CD4-positive, alpha-beta T cell treated with Interleukin-6 at 100 ng/mL for 8 hours (primary cell): Measurements from ENCODE around the gene FIG4.
"Not testable (repeated sequence)": the region's sequence is repeated elsewhere in the genome, so short reads cannot be mapped to it uniquely, and the experiment has no call there.

ENCODE experiments used
- DNase-seq: peaks from one replicate; pipeline ENCODE4 v3.0.0-alpha.2; 2020; ENCODE audit warnings: mixed read lengths, low spot score

The FIG4 gene

DNA sequence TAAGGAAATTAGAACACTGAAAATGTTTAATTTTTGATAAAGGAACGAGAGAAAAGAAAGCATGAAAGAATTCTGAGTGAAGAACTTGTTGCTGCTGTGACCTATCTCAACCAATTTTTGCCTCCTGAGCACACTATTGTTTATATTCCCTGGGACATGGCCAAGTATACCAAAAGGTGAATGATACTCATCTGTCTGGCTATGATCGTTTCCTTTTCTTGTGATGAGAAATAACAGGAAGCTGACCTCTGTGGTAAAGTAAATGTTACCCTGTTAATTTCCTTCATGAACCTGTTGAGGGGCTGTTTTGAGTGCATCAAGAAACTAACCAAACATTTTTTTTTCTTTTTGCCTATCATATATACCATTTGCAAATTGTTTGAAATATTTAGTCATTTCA is 69.1 kb downstream of the FIG4 start:
- DNase-seq = no peak

DNA sequence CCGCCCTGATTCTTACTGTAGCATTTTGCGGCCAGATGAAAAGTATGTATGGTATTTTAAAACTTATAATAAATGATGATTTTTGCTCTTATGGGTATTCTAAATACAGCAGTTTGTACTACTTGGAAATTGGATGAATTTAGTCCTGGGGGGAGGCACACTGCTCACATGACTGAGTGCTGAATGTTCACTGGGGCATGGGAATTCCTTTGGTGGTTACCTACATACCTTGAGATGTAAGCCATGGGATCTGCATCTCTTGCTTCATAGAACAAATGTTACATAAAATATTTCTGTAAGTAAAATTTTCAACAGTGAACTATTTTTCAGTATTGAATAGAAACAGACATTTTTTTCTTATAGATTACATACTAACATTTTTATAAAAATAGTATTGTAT is 71.1 kb downstream of the FIG4 start:
- no peak for DNase-seq

DNA sequence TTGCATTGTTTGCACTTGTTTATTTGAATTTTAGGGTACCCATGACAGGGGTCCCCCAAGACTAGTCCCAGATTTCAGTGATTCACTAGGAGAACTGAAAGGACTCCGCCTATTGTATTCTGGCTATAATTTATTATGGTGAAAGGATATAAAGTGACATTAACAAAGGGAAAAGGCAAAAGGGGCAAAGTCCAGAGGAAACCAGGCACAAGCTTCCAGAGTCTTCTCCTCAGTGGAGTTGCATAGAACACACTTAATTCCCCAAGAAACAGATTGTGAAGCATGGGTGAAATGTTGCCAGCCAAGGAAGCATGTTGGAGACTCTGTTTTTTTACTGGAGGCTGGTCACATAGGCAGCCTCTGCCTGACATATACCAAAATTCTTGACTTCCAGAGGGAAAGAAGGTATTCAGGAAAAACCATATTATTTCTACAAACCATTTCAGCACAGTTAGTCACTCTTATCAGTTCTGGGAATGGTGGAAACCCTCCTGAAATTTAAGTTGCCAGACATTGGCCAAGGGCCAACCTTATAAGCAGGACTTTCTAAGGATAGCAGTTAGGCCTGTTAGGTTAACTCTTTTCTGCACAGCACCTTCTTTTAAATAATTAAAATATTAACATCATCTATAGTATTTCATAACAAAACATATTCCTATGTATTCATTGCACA is 71.8 kb downstream of the FIG4 start:
- DNase-seq = no peak

DNA sequence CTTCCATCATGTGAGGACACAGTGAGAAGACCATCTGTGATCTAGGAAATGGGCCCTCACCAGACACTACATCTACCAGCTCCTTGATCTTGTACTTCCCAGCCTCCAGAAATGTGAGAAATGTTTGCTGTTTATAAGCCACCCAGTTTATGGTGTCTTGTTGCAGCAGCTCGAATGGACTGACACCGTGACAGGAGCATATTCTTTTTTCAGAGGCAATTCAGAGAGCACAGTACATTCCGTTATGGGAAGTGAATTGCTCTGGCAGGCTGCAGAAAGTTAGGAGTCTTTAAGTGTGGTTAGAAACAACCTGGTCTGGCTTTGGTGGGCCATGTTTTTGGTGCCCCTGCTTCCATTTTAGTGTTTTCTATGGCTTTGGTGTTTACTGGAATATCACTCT is 75.1 kb downstream of the FIG4 start:
- DNase-seq = no peak

DNA sequence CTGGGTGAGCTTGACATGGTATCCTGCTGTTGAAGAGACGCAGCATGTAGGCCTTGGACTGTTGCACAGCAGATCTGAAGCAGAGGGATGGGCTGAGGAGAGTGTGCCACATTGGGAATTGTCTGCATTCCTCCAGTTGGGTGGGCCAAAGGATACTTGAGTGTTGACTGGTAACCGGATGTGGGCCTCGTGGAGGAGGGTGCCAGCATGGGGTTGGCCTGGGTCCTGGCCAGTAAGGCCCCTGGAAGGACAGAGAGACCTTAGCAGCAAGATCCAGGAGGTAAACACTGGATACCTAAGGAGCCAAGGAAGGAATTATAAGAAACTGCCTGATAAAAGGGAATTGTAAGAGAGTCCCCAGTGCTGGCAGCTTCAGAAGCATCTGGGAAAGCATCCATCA is 76.9 kb downstream of the FIG4 start:
- no peak for DNase-seq

DNA sequence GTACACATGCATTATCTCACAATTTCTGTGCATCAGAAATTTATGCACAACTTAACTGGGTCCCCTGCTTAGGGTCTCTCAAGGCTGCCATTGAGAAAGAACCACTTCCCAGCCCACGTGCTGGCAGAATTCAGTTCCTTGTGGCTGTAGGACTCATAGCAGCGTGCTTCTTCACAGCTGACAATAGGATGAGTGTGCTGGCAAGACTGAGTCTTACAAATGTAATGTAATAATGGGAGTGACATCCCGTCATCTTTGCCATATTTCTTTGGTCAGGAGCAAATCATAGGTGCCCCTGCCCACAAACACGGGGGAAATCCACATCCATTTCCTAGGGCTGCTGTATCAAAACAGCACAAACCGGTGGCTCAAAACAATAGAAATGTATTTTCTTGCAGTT is 77.4 kb downstream of the FIG4 start:
- no peak for DNase-seq

DNA sequence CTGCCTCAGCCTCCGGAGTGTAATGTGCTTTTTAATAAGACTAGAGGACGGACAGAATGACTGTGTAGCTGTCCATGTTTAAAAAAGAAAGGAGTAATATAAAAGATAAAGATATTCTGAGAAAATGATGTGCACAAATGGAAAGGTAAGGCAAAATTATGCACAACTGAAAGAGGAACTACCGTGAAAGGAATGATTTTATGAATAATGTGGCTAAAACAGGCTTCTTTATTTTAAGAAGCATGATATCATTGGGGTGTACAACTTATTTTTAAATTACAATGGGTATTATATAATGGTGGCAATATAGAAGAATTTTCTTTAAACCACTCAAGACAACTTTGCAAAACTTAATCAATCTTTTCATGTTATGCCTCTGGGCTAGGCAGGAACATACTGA is 78.1 kb downstream of the FIG4 start:
- DNase-seq = no peak

DNA sequence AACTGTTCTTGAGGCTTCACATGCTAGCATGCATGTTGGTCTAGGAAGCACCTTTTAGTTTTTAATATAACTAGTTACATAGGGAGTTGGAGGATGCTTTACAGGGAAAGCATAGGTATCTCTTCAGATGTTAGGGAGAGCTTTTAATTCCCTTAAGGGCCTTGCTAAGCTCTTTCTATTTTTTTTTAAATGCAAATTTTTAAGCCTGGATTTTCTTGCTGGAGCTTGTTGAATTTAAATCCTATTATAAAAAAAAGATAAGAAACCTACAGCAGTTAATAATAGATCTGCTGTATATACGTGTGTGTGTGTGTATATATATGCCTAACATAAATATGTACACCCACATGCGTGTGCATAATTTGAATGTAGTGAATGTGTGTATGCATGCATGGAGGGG is 79.0 kb downstream of the FIG4 start:
- no peak for DNase-seq

DNA sequence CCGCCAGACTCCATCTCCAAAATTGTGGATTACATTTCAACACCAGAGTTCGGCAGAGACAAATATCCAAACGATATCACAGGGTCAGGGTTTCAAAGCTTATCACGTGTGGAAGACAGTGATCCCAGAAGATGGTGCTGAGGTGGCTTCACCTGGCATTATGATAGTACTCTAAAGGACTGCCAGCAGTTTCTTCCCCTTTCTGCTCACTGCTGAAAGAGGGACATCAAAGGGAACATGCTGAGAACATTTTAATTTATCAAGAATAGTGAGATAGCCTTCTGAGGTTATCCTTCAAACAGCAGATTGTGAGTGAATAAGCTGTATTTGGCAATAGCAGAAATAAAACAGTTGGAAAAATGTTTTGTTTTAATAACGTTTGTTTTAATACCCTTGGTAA is 79.7 kb downstream of the FIG4 start:
- no peak for DNase-seq

DNA sequence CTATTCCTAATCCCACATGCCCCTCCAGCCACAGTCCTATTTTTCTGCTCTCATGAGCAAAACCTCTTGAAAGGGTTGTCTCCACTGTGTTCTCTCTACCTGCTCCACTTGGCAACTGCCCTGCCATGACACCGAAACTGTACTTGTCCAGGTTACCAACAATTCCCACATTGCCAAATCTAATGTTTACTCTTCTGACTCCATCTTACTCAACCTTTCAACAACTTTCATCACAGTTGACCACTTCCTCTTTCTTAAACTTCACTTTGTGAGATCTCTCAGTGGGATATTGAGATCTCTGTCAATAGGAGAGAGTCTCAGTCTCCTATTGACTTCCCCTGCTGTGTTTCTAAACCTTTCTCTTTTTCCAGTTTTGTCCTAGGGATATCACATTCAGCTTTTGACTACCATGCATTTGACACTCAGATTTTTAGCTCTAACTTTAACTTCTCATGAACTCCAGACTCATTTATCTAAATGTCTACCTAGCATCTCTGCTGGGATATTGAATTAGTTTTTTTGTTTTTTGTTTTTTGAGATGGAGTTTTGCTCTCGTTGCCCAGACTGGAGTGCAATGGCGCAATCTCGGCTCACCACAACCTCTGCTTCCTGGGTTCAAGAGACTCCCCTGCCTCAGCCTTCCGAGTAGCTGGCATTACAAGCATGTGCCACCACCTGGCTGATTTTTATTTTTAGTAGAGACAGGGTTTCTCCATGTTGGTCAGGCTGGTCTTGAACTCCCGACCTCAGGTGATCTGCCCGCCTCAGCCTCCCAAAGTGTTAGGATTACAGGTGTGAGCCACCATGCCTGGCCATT is 81.1 kb downstream of the FIG4 start:
- DNase-seq = not testable (repeated sequence)

DNA sequence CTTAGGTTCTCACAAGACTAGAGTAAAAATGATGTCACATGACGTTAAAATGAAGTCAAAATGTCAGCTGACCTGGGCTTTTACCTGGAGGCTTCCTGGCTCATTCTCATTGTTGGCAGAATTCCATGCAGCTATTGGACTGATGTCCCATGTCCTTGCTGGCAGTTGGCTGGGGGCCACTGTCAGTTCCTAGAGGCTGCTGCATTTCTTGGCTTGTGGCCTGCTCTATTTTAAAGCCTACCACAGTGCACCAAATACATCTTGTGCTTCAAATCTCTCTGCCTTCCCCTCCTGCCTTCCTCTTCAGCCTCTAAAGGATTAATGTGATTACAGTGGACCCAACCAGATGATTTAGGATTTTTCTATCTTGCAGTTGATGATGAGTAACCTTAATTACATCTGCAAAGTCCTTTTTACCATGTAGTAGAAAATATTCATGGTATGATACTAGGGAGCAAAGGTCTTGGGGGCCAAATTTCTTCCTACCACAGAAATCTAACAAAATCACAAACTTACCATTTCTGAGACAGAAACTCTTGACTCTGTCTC is 81.9 kb downstream of the FIG4 start:
- DNase-seq = no peak

DNA sequence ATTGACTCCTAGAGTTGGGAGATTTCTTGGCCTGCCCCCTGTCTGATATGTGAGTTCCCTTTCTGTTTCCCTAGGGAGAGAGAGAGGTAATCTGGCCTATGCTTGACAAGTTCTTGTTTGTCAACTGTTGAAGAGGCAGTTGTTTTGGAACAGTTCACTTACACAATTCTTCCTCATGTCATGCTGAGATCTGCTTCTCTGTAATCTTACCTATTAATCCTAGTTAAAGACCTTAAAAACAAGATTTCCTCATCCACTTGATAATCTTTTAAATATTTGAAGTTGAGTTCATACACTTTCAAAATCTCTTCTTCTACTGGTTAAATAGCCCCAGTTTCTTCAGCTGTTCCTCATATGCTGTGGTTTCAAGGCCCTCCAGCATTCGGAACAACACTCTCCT is 89.9 kb downstream of the FIG4 start:
- DNase-seq = no peak

DNA sequence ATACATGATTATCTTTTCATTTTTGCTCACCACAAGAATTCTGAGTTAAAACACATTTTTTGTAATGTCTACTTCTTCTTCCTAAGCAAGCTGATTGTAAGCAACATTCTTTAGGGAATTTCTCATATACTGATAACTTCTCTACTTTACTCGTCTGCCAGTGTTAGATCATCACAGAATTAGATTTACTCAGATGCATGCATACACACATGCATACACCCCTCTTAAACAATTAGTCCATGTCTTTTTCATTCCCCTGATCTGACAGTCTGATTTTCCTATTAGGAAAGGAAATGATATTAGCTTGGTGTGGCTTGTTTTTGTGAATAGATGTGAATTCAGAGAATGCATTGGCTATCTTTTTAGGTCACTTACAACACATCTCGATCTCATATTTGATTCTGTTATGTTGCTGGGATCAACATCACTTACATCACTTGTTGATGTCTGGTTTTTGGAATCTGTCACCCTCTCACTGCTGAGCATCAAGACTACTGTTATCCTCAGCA is 91.4 kb downstream of the FIG4 start:
- no peak for DNase-seq

DNA sequence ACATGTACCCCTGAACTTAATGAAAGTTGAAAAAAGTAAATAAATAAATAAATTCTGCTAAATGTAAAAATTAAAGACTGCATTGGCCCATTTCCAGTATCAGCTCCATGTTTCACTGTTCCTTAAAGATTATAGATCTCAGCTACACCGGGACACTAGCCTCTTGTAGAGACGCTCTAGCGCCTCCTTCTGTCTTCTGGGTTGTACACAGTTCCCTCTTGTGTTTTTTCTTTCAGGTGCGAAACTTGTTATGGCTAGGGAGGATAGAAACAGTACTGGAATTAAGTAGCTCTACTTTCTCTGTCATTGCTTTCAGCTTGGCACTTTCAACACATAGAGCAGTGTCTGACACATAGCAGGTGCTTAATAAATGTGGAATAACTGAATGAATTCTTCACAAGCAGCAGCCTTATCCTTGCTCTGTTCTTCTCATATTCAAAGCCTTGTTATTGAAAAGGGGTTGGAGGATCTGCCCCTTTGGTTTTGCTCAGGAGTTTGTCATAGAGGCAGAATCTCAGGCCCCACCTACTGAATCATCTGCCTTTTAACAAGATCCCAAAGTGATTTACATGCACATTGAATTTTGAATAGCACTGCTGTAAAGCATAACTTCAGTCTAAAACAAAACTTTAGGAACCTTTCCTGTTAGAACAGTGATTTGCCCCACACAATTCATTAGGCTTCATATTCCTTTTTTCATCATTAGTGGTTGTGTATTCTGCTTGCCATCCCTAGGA is 92.3 kb downstream of the FIG4 start:
- no peak for DNase-seq

DNA sequence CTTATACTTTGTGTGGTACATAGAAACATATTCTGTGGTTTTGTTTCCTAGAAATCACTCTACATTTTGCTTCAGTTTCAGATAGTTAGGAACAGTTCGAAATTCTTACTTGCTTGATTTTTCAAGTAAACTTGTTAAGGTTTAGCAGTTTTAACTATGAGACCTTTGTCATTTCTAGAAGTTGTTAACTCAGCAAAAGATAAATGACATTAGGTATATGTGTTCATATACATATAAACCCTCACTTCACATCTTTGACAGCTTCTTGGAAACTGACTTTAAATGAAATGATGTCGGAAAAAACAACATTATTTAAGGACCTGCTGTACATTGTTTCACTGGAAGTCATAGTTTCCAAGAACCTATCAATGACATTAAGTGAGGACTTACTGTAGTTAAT is 96.2 kb downstream of the FIG4 start:
- no peak for DNase-seq

DNA sequence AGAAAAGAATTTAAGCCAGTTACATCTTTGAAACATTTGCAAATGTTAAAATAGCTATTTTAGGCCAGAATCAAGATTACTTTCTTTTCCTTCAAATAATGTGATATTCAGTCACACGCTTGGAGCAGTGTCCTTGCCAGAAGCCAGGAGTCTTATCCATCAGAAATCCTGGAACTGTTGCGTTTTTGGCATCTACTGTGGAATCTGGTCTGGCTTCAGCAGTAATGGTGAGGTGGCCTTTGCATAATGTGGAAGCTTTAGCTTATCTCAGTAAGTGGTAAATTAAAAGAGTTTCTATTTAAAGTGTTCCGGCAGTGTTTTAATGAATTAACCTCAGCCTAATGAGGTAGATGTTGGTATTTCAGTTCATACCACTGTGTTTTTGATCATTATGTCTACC is 97.6 kb downstream of the FIG4 start:
- DNase-seq = no peak

DNA sequence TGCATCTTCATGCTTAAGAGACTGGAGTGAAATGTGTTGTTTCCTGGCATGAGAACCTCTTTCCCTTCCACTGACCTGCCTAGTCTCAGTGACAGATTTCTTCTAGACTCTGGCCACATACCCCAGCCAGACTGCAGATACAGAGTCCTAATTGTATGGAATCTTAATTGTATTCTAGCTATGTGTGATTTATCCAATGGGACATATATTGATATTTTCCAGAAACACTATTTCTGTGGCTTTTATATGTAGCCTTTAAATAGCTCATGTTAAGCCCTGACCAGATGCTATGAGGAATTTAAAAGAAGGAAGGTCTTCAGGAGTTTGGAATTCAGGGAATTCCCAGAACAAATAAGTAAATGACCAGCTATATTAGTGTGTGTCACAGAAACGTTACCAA is 99.0 kb downstream of the FIG4 start:
- no peak for DNase-seq

DNA sequence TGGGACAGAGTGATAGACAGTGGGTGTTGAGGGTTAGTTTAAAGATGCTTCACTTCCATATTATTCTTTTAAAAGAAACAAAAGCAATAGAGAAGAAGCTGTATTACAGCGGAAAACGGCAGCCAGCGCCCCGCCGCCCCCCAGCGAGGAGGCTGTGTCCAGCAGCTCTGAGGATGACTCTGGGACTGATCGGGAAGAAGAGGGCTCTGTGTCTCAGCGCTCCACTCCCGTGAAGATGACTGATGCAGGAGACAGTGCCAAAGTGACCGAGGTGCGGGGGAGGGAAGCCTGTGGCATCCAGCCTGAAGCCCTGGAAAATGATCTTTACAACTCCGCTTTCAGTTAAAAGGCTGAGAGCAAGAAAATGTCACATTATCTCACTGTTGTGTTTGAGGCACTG is 100.2 kb downstream of the FIG4 start:
- DNase-seq = no peak

DNA sequence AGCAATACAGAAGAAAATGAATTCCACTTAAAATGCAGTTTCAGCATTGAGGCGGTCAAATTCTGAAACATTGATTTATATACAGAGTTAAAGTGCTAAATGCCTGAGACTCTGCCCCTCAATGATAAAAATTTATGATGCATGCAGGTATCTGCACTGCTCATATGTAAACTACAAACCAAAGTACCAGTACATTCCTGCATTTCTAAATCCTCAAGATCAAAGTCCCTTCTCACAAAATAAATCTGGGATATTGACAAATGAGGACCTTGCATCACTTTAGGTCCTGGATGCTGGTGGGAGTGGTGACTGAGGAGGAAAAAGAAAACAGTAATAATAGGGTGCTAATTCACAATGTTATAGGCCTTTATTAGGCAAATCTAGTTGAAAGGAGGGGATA is 101.9 kb downstream of the FIG4 start:
- DNase-seq = no peak

DNA sequence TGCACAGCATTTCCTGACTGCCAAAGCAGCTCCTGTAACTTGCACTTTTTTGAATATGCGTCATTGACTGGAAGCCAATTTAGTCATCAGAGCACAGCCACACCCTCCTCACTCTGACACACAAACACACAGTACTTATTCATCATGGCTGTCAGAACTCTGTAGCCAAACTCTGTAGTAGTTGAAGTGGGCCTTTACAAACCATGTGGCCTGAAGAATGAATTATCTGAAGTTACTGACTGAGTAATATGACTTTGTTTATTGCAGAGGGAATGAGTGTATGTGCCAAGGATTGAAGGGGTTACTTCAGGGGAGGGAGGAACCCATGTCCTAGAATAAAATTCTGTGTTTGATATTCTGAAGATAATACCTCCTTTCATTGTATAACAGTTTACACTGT is 102.7 kb downstream of the FIG4 start:
- DNase-seq = no peak

DNA sequence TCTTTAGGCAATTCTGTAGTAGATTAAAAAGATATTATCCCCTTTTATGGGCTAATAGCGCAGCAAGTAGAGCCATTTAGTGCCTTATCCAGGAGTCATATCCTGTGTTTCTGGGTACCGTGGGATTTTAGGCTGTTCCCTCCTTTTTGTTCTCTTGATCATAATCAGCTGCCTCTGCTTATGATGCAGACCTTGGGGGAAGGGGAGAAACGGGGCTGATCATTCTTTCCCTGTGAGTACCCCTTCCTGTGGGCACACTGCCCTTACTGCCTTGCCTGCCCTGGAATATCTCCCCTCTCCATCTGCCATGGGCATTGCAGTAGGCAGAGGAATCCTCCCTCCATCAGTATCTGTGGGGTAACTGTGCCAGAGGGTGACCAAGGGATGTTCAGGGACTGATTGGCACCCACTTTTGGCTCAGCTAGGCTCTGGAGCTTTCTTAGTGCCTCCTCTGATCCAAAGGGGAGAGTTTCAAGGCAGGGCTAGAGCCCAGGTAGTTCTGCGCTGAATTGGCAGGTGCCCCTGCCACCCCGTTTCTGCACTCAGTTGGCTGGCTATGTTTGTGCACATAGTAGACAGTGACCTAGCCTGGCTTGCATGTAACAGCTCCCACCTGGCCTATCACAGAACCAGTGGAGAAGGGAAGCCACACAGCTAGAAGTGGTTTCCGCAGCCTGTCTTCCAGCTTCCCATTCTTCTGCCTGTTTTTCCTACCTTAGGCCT is 103.3 kb downstream of the FIG4 start:
- DNase-seq = no peak

DNA sequence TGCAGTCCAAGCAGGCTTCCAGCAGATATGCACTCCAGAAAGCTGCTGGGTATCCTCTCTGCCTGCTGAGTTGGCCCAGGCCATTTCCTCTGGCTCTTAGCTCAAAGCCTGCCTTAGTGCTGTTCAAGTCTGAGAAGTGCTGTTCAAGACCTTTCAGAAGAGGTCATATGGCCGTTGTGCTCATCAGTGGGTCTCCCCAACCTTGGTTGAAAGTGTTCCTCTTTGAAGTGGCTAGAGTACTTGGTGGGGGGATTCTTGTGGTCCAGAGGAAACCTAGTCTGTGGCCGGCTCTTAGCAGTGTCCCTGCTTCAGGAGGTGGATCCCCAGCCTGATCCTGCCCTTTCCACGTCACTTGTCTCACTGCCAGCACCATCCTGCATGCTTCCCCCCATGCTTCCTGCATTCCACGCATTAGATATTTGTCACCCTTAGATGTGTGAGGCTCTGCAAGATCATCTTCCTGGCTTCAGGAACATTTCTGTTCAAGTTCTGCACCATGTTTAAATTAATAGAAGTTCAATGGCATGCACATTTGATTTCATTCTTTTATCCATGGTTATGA is 105.0 kb downstream of the FIG4 start:
- DNase-seq = no peak
